ENCODE measurements around the gene MOK. TPM values are rescaled to one million over a fixed set of nuclear protein-coding genes. Genes with fewer than 3 reads are reported as not detected.

MOK gene
- total and polyA plus RNA-seq, 2 of the 4 experiments (the other 2 are of a cell fraction): 16.8 to 48.5 TPM

- CTCF ChIA-PET: no interaction called here
- H4K5ac ChIP-seq (ENCODE audit: low read depth, low read length): no peak overlapping the region
- intact Hi-C loops (cut with micrococcal nuclease): no loop called here
Observed at GRCh38 chr14:102344084-102344483, 39.1 kb upstream of the MOK start.

More at GRCh38 chr14:102344084-102344483, 39.1 kb upstream of the MOK start:
- H3K23ac ChIP-seq (ENCODE audit: low read depth, low read length): no peak overlapping the region
- no TSS peak for BruUV-seq (replicated peaks)
- H3K56ac ChIP-seq (ENCODE audit: extremely low read depth, insufficient read depth, low read length): no peak overlapping the region
- H3K9ac ChIP-seq (ENCODE audit: low read depth, low read length): no peak overlapping the region
- in situ Hi-C loops (cut with MboI; ENCODE audit: low sequenced_read_pairs): no loop called here
- no peak overlapping the region for H2BK15ac ChIP-seq (ENCODE audit: low read depth, low read length)
- H3K18ac ChIP-seq (ENCODE audit: low read depth, low read length): no peak overlapping the region
- no peak for TF ChIP-seq NFE2L2 (IDR thresholded peaks at IDR 0.05; ENCODE audit: low read depth, low read length)
- no peak for TF ChIP-seq CEBPB (IDR thresholded peaks at IDR 0.05; ENCODE audit: low read depth, low read length)
- no peak for TF ChIP-seq MAFK (IDR thresholded peaks at IDR 0.05; ENCODE audit: low read depth, low read length)
- TF ChIP-seq USF2 (IDR thresholded peaks at IDR 0.05; ENCODE audit: low read depth, low read length): no peak
- TF ChIP-seq RFX5 (IDR thresholded peaks at IDR 0.05; ENCODE audit: low read depth, low read length): no peak
- TF ChIP-seq RCOR1 (IDR thresholded peaks at IDR 0.05; ENCODE audit: insufficient replicate concordance, low read length): no peak
- TF ChIP-seq SMC3 (IDR thresholded peaks at IDR 0.05; ENCODE audit: low read depth, low read length): no peak
- TF ChIP-seq CTCF (conservative IDR thresholded peaks at IDR 0.05; ENCODE audit: low read depth, low read length): no peak
- no peak for TF ChIP-seq MAZ (IDR thresholded peaks at IDR 0.05; ENCODE audit: borderline replicate concordance, low read depth, low read length)
- TF ChIP-seq RAD21 (IDR thresholded peaks at IDR 0.05; ENCODE audit: low read length): no peak
- TF ChIP-seq MXI1 (IDR thresholded peaks at IDR 0.05; ENCODE audit: borderline replicate concordance, low read depth, low read length): no peak
- no peak for TF ChIP-seq CHD1 (IDR thresholded peaks at IDR 0.05; ENCODE audit: low read depth, low read length)
- TF ChIP-seq FOS (IDR thresholded peaks at IDR 0.05; ENCODE audit: low read depth, low read length): no peak
- TF ChIP-seq POLR2A (IDR thresholded peaks at IDR 0.05; ENCODE audit: low read depth, low read length): no peak
- no peak for TF ChIP-seq ELK1 (IDR thresholded peaks at IDR 0.05; ENCODE audit: borderline replicate concordance, low read depth, low read length)
- no peak for TF ChIP-seq BHLHE40 (IDR thresholded peaks at IDR 0.05; ENCODE audit: low read depth, low read length)
- no peak overlapping the region for H2AFZ ChIP-seq (replicated peaks; ENCODE audit: low read length, poor library complexity)
- no peak overlapping the region for H4K91ac ChIP-seq (ENCODE audit: insufficient read depth, low read depth, low read length)
- POLR2A ChIA-PET (ENCODE audit: unreplicated experiment): no interaction called here
- H4K20me1 ChIP-seq (ENCODE audit: insufficient read depth, low read length): no peaks in the 10 kb centered on the region; the same call in 1 of the 2 replicates
- H2AK9ac ChIP-seq (replicated peaks; ENCODE audit: low read depth, low read length, poor library complexity): no peak overlapping the region
- H2BK20ac ChIP-seq (ENCODE audit: low read depth, low read length): no peak overlapping the region
- H3K4ac ChIP-seq (ENCODE audit: low read depth, low read length): no peak overlapping the region
- 100% methylated on average over 1 of the region's 7 CpGs; no CpG with 5 or more reads in 1 of the 2 experiments for WGBS, 2 experiments (ENCODE audit: extremely low coverage in 2 of 2, insufficient read length in 1 of 2)
- dilution Hi-C loops (cut with HindIII; ENCODE audit: low sequenced_read_pairs, unreplicated experiment): no loop called here
- no peak overlapping the region for H3K14ac ChIP-seq (replicated peaks; ENCODE audit: low read depth, low read length)
- no peak overlapping the region for H4K8ac ChIP-seq (ENCODE audit: low read depth in 2 of 2, low read length in 2 of 2)
- H2AK5ac ChIP-seq (ENCODE audit: low read depth, low read length): no peak overlapping the region
- no peak overlapping the region for H3K4me2 ChIP-seq (ENCODE audit: low read depth, low read length)
- no peaks in the 10 kb centered on the region for H3K27me3 ChIP-seq (ENCODE audit: control insufficient read depth, insufficient read depth, low read length)
- no peak overlapping the region for H2BK5ac ChIP-seq (ENCODE audit: low read depth, low read length, poor library complexity, severe bottlenecking)
- no peaks in the 10 kb centered on the region for H3K9me1 ChIP-seq (ENCODE audit: insufficient read depth, low read length)
- peaks cover 51% of the 10 kb centered on the region for H3K36me3 ChIP-seq (ENCODE audit: control insufficient read depth, insufficient read depth, low read length)
- H3K79me1 ChIP-seq (ENCODE audit: low read depth in 1 of 2, low read length in 2 of 2): no peaks in the 10 kb centered on the region
- H2BK120ac ChIP-seq (ENCODE audit: low read depth, low read length): no peak overlapping the region
- no peak overlapping the region for H3K27ac ChIP-seq (ENCODE audit: insufficient read depth, low read length)
- DNase-seq: no peak
- no peak overlapping the region for H3K4me3 ChIP-seq (ENCODE audit: insufficient read depth, low read depth, low read length)
- H3K9me3 ChIP-seq (ENCODE audit: control insufficient read depth, insufficient read depth, low read length): no peaks in the 10 kb centered on the region
- no peaks in the 10 kb centered on the region for H3K4me1 ChIP-seq (ENCODE audit: control insufficient read depth, insufficient read depth, low read length)
- no peak for ATAC-seq (ENCODE audit: low read depth)
